OCI-LY1 (cell line): ENCODE results near the gene PYROXD2.

ENCODE experiments used
- CTCF ChIP-seq: fragments of 200-600 bp; sonication (generic), shearing (Covaris generic); IDR thresholded peaks from 2 replicates; pipeline ENCODE4 v1.5.1; 2017; ENCODE audit warnings: mild to moderate bottlenecking, antibody characterized with exemption, low read length, moderate library complexity, mixed read lengths
- EZH2 ChIP-seq: fragments of 200-600 bp; sonication (generic), shearing (Covaris generic); IDR thresholded peaks from 2 replicates; pipeline ENCODE4 v1.8.0; 2017; ENCODE audit warnings: borderline replicate concordance, mixed run types, mild to moderate bottlenecking, antibody characterized with exemption, low read length, moderate library complexity, mixed read lengths

- no peak for TF ChIP-seq CTCF
- no peak for TF ChIP-seq EZH2
These were observed 46.5 kb upstream of the PYROXD2 start for GRCh38 chr10:98461500-98461842.
